CD4-positive, alpha-beta T cell treated with Interleukin-4 for 4 hours (primary cell): ENCODE results near the gene COL6A2.
"Not testable (repeated sequence)": the region's sequence is repeated elsewhere in the genome, so short reads cannot be mapped to it uniquely, and the experiment has no call there.

Source experiments
- DNase-seq: peaks from one replicate; pipeline ENCODE4 v3.0.0-alpha.2; 2020

Gene COL6A2

GRCh38 chr21:46097336-46098293, at the start of gene COL6A2:
Gene COL6A2, plus strand, starts transcription at chr21:46098112.
- DNase-seq = peak; percentile 5

DNA sequence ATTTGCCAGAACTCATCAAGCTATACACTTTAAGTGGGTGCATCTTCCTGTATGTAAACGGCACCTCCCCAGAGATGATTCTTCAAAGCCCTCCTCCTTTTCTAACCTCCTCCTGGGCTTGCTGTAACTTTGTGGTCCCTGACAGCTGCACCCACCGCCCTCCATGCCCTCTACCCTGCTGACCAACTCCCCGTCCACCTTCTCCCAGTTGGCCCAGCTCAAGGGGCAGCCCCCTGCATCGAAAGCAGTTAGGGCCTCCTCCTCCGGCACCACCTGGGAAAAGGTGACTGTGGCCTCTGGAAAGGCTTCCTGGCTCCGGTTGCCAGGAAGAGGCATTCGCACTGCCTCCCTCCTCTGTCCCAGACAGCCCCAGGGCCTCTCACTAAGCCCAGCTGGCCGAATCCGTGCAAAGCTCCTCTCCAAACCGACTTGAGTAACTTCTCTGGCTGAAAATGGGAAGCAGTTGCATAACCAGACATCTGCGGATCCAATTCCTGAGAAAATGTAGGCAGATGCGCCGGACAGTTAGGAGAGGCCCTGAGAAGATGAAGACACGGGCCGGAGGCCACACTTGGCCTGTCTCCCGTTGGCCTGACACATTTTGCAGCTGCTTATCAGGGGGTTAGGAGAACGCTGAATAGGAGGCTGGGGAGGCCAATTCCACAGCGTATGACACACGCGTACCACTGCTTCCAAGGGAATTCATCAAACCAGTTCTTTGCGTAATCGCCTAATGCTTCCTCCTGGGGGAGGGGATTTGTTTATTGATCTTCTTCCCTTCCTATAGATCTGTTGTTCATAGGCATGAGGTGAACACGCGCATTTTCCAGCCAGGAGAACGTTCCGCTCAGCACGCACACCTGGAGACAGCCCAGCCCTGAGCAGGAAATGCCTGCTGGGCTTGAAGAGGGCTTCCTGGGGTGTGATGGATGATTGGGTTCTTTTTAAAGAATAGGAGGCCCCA, 48.7 kb upstream of the COL6A2 start:
- DNase-seq = no peak

DNA sequence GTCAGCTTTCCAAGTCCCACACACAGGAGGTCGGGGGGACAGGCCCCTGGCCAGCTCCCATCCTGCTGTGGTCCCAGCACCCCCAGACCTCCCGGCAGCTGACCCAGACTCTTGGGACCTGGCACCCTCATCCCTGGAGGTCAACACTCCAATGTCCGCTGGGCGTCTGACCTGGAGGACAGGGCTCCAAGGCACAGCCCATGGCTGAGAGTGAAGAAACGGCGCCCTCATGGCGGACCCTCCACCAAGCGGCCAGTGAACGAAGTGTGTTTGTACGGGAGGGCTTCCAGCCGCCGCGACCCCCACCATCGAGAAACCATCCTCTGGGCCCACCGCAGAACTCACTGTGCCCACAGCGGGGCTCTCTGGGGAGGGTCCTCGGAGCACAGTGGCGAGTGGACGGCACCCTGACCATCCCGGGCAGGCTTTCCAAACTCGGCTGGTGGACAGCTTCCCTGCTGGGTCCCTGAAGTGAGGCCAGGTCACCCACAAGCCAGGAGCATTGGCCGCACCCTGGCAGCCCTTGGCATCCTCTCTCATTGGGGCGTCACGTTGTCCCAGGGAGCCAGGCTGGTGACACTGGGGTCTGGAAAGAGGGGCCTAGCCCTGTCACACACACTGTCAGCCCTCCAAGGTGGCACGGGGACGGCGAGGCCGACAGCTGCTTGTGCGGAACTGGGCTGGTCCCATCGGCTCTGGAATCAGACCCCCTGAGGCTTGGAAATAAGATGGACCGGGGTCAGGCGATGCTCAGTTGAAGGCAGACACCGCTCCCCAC, 47.8 kb upstream of the COL6A2 start:
- DNase-seq = no peak

DNA sequence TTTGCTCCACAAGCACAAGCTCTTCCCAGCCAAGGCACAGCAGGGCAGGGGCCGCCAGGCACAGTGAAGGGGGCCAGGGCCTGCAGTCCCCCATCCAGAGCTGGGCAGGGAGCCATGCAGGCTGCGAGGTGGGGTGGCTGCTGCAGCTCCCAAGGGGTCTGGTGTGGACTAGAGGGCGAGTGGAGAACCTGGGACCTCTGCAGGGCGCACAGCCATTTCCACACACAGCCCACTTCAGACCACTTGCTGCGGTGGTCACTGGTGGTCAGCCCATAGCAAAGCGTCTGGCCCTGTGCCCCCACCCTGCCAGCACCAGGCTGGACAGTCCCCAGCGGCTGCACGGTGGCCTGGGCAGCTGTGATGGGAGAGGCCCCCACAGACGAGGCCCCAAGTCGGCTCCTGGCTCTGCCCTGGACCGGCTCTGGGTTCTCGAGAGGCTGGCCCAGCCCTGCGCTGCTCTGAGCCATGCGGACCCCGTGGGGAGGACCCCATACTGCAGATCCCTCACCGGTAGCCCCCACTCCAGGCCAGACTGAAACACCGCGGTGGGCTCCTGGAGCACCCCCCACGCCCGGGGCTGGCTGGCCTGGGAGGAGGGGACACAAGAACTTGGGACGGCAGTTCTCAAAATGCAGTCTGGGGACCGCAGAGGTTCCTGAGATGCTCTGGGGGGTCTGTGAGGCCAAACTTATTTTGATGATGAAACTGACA, 47.1 kb upstream of the COL6A2 start:
- DNase-seq = no peak

DNA sequence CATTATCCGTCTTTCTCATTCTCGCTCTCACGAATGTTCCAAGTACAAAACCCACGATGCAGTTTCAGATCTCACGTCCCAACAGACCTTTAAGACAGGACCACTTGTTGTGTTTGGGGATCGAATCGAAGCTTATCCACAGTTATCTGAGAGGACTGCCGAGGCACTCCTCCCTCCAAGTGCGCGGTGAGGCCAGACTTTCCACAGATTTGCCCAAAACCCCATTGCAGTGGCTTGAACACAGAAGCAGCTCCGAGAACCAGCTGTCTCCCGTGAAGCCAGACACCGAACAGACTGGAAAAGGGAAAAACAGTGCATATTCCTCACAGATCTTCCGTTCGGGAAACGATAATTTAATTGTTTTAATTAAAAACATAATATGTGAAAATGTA, 46.5 kb upstream of the COL6A2 start:
- no peak for DNase-seq

DNA sequence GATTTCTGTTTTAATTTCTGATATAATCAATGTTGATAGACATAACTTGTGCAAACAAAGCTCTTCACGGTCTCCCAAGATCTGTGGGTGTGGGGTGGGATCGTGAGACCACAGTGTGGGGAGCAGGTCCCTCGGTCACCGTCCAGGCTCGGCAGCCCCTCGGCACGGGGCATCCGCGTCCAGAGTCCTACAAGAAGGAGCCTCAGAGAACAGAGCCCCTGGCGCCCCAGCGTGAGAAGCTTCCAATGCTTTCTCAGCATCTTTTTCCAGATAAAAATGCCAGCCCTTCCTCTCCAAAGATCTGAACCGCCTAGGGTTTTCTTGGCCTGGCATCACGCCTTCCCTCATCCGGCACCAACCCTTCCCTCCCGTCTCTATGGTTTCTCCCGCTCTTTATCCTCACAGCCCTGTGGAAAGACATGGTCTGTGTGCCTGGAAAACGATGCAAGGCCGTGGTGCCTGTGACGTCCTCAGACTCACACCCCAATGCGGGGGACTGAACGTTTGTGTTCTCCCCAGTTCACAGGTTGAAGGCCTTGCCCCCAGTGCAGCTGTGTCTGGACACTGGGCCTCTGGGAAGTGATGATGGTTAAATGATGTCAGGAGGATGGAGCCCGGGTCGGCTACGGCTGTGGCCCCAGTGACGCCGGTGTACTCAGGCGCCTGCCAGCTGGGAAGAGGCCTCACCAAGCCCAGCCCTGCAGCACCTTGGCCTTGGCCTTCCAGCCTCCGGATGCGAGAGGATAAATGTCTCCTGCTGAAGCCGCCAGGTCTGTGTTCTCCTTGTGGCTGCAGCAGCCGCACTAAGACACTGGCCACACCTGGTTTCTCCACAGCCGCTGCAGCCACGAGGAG, 45.9 kb upstream of the COL6A2 start:
- no peak for DNase-seq

- peak; percentile 50 for DNase-seq
Observed at GRCh38 chr21:46052703-46053651, 44.9 kb upstream of the COL6A2 start.

GRCh38 chr21:46054031-46054430, 43.9 kb upstream of the COL6A2 start:
- no peak for DNase-seq

- DNase-seq = no peak
Observed at GRCh38 chr21:46054451-46054881, 43.4 kb upstream of the COL6A2 start.

GRCh38 chr21:46055863-46056281, 42.0 kb upstream of the COL6A2 start:
- no peak for DNase-seq

DNA sequence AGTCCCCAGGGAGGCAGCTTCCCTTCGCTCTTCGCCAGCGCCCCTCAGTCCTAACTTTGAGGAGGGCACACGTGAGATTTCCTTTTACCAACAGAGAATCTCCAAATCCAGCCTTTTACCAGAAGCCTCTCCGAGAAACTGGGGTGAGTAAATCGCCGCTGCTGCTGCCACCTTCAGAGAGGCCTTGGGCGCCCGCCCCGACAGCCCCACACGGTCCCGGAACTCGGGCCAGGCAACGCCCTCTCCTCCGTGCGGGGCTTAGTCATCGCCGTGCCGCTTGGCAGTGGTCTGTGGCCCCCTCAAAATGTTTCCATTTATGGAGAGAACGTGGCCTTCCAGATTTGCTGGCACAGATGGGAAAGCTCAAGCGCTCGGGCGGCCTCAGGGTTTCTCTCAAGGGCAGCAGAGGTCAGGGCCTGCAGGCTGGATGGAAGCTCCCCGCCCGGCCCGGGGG, 41.4 kb upstream of the COL6A2 start:
- no peak for DNase-seq

DNA sequence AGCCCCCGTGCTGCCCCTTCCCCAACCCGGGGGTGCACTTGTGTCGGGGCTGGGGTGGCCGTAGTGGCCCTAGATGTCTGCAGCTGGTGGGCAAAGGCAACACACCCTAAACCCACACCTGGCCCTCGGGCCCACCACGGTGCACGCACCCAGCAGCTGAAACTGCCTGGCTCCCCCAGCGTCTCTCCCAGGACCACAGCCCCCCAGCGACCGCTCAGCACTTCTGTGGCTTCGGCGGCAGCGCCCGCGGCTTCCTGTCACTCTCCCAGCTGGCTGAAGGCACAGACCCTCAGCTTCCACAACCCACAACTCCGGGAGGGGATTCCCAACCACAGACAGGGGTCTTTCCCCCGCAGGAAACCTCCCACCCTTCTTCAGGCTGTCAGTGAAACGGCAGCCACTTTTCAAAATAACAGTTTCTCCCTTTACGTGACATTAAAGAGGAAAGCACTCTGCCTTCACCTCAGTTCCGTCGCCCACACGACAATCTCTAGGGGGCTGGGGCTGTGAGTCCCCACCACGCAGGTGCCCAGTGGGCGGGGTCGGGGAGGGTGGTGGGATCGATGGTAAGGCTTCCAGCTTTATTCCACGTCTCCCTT, 40.7 kb upstream of the COL6A2 start:
- DNase-seq = no peak

- no peak for DNase-seq
Observed at GRCh38 chr21:46057710-46058241, 40.1 kb upstream of the COL6A2 start.

- no peak for DNase-seq
Observed at GRCh38 chr21:46058431-46059145, 39.3 kb upstream of the COL6A2 start.

GRCh38 chr21:46059195-46059594, 38.7 kb upstream of the COL6A2 start:
- DNase-seq = no peak

- not testable (repeated sequence) for DNase-seq
Observed at GRCh38 chr21:46059711-46060455, 38.0 kb upstream of the COL6A2 start.

GRCh38 chr21:46060596-46061061, 37.3 kb upstream of the COL6A2 start:
- no peak for DNase-seq
